Measurements from ENCODE around the gene B4GALNT4. TPM values are rescaled to one million over a fixed set of nuclear protein-coding genes. Genes with fewer than 3 reads are reported as not detected.

The B4GALNT4 gene
- total RNA-seq, 1 donor from 2014 or later = 64.6 TPM

DNA sequence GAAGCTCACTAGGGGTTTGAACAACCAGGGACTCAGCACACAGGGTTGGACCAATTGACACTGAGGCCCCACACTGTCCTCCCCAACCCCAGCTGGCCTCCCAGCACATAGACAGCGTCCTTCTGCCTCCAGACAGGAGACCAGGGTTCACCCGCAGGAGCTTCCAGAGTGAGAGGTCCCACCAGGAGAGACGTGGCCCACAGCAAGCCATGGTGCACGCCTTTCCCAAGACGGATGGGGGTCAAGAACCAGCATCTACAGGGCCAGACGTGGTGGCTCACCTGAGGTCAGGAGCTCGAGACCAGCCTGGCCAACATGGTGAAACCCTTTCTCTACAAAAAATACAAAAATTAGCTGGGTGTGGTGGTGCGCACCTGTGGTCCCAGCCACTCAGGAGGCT is 57.6 kb downstream of the B4GALNT4 start:
- no peaks in the 10 kb centered on the region for H4K20me1 ChIP-seq (ENCODE audit: insufficient read depth, low read length)
- Mint-ChIP-seq H3K27ac (ENCODE audit: unreplicated experiment) (no peak overlapping the region), H3K4me3 (ENCODE audit: unreplicated experiment) (no peak overlapping the region), H3K27me3 (ENCODE audit: low read depth, unreplicated experiment) (peaks cover 15% of the 10 kb centered on the region), H3K4me1 (ENCODE audit: low read depth, unreplicated experiment) (peaks cover 5% of the 10 kb centered on the region), H3K36me3 (ENCODE audit: low read depth, unreplicated experiment) (peaks cover 2% of the 10 kb centered on the region), H3K9me3 (ENCODE audit: unreplicated experiment) (peaks cover 4% of the 10 kb centered on the region)
- no peak overlapping the region for H3K9ac ChIP-seq (ENCODE audit: low read length)
- H3K36me3 ChIP-seq (ENCODE audit: insufficient read depth, low read length) = no peaks in the 10 kb centered on the region
- H3K4me2 ChIP-seq (ENCODE audit: low read length) = no peak overlapping the region
- no peak for FAIRE-seq
- H3K27me3 ChIP-seq (ENCODE audit: insufficient read depth, low read length) = peaks cover 16% of the 10 kb centered on the region
- no peaks in the 10 kb centered on the region for H3K4me1 ChIP-seq (ENCODE audit: insufficient read depth, low read length)
- DNase-seq (ENCODE audit: low read depth) = no peak
- H3K4me3 ChIP-seq (ENCODE audit: insufficient read depth, low read depth, low read length) = no peak overlapping the region
- no peak overlapping the region for H2AFZ ChIP-seq (ENCODE audit: low read depth, low read length)
- no peaks in the 10 kb centered on the region for H3K9me3 ChIP-seq (ENCODE audit: insufficient read depth, low read depth, low read length)
- TF ChIP-seq, protein P1, sequence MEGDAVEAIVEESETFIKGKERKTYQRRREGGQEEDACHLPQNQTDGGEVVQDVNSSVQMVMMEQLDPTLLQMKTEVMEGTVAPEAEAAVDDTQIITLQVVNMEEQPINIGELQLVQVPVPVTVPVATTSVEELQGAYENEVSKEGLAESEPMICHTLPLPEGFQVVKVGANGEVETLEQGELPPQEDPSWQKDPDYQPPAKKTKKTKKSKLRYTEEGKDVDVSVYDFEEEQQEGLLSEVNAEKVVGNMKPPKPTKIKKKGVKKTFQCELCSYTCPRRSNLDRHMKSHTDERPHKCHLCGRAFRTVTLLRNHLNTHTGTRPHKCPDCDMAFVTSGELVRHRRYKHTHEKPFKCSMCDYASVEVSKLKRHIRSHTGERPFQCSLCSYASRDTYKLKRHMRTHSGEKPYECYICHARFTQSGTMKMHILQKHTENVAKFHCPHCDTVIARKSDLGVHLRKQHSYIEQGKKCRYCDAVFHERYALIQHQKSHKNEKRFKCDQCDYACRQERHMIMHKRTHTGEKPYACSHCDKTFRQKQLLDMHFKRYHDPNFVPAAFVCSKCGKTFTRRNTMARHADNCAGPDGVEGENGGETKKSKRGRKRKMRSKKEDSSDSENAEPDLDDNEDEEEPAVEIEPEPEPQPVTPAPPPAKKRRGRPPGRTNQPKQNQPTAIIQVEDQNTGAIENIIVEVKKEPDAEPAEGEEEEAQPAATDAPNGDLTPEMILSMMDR (IDR thresholded peaks at IDR 0.05; ENCODE audit: insufficient read depth, low read depth, low read length) = no peak
- TF ChIP-seq EZH2 (IDR thresholded peaks at IDR 0.05; ENCODE audit: insufficient read depth, low read length) = no peak
- no peaks in the 10 kb centered on the region for H3K79me2 ChIP-seq (ENCODE audit: insufficient read depth, low read length)
- H3K27ac ChIP-seq (ENCODE audit: low read depth, low read length) = no peak overlapping the region

DNA sequence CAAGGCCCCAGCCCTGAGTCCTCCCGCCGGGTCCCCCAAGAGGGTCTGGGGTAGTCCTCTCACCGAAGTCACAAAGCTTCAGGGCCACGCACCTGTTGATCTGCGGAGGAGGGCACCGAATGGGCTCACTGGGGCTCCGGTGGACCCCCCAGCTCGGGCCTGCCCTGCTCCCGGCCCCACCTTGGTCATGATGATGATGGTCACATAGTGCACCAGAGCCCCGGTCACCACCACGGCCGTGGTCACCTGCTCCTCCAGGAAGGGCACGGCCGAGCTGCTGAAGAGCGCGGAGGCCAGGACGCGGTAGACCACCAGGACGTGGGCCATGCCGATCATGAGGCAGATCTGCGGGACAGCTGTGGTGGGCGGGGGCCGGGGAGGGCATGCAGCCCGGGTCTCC is 59.0 kb downstream of the B4GALNT4 start:
- Histone ChIP-seq H3K27ac (ENCODE audit: low read depth, low read length) (no peak overlapping the region), H4K20me1 (ENCODE audit: insufficient read depth, low read length) (no peaks in the 10 kb centered on the region), H3K9ac (ENCODE audit: low read length) (no peak overlapping the region), H2AFZ (ENCODE audit: low read depth, low read length) (no peak overlapping the region), H3K4me1 (ENCODE audit: insufficient read depth, low read length) (no peaks in the 10 kb centered on the region), H3K36me3 (ENCODE audit: insufficient read depth, low read length) (no peaks in the 10 kb centered on the region), H3K9me3 (ENCODE audit: insufficient read depth, low read depth, low read length) (no peaks in the 10 kb centered on the region), H3K4me3 (ENCODE audit: insufficient read depth, low read depth, low read length) (no peak overlapping the region), H3K4me2 (ENCODE audit: low read length) (no peak overlapping the region), H3K27me3 (ENCODE audit: insufficient read depth, low read length) (peaks cover 16% of the 10 kb centered on the region), H3K79me2 (ENCODE audit: insufficient read depth, low read length) (no peaks in the 10 kb centered on the region)
- TF ChIP-seq, protein P1 (IDR thresholded peaks at IDR 0.05; ENCODE audit: insufficient read depth, low read depth, low read length) = no peak
- TF ChIP-seq EZH2 (IDR thresholded peaks at IDR 0.05; ENCODE audit: insufficient read depth, low read length) = no peak
- Mint-ChIP-seq H3K9me3 (ENCODE audit: unreplicated experiment) (peaks cover 4% of the 10 kb centered on the region), H3K4me3 (ENCODE audit: unreplicated experiment) (no peak overlapping the region), H3K27me3 (ENCODE audit: low read depth, unreplicated experiment) (peaks cover 15% of the 10 kb centered on the region), H3K27ac (ENCODE audit: unreplicated experiment) (no peak overlapping the region), H3K36me3 (ENCODE audit: low read depth, unreplicated experiment) (peaks cover 2% of the 10 kb centered on the region), H3K4me1 (ENCODE audit: low read depth, unreplicated experiment) (no peaks in the 10 kb centered on the region)
- FAIRE-seq (no peak), DNase-seq (ENCODE audit: low read depth) (no peak)

DNA sequence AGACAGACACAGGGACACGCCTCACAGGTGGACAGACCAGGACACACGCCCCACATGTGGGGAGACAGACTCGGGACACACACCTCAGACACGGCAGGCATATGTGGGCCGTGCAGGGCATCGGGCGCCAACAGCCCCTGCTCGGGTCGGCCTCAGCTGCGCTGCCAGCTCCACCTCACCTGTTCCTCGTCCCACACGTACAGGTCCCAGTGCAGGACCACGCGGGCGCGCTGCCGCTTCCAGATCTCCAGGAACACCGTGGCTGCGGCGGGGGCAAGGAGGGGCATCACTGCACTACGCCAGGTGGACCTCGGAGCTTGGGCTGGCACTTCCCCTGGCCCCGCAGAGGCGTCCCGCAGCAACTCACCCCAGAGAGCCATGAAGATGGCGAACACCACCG is 60.1 kb downstream of the B4GALNT4 start:
- H3K27ac Mint-ChIP-seq (ENCODE audit: unreplicated experiment) = no peak overlapping the region
- FAIRE-seq = no peak
- H3K27me3 ChIP-seq (ENCODE audit: insufficient read depth, low read length) = peaks cover 11% of the 10 kb centered on the region

More for the DNA sequence above, 60.1 kb downstream of the B4GALNT4 start:
- Histone ChIP-seq H3K9me3 (ENCODE audit: insufficient read depth, low read depth, low read length) (no peaks in the 10 kb centered on the region), H3K9ac (ENCODE audit: low read length) (no peak overlapping the region), H3K4me2 (ENCODE audit: low read length) (no peak overlapping the region), H3K27ac (ENCODE audit: low read depth, low read length) (no peak overlapping the region), H3K79me2 (ENCODE audit: insufficient read depth, low read length) (no peaks in the 10 kb centered on the region), H3K36me3 (ENCODE audit: insufficient read depth, low read length) (no peaks in the 10 kb centered on the region), H3K4me3 (ENCODE audit: insufficient read depth, low read depth, low read length) (no peak overlapping the region), H2AFZ (ENCODE audit: low read depth, low read length) (no peak overlapping the region), H3K4me1 (ENCODE audit: insufficient read depth, low read length) (no peaks in the 10 kb centered on the region), H4K20me1 (ENCODE audit: insufficient read depth, low read length) (no peaks in the 10 kb centered on the region)
- Mint-ChIP-seq H3K4me1 (ENCODE audit: low read depth, unreplicated experiment) (no peaks in the 10 kb centered on the region), H3K27me3 (ENCODE audit: low read depth, unreplicated experiment) (peaks cover 13% of the 10 kb centered on the region), H3K4me3 (ENCODE audit: unreplicated experiment) (no peak overlapping the region), H3K36me3 (ENCODE audit: low read depth, unreplicated experiment) (peaks cover 2% of the 10 kb centered on the region), H3K9me3 (ENCODE audit: unreplicated experiment) (peaks cover 4% of the 10 kb centered on the region)
- TF ChIP-seq, protein P1 (IDR thresholded peaks at IDR 0.05; ENCODE audit: insufficient read depth, low read depth, low read length) = no peak
- no peak for DNase-seq (ENCODE audit: low read depth)
